Tibial nerve (tissue), 3 donors: ENCODE measurements around the gene OSER1.

ENCODE experiments used
- POLR2A ChIP-seq, 2 donors: fragments of 450-650 bp; IDR thresholded peaks; one replicate each; pipeline ENCODE4 v1.6.1; 2017; ENCODE audit warnings: antibody characterized with exemption in 2 of 2, mild to moderate bottlenecking in 2 of 2, moderate library complexity in 2 of 2
- TF ChIP-seq, protein P1 (sequence below), 5 experiments: fragments of 200-600 bp in 3 of 5; fragments of 450-650 bp in 2 of 5; sonication (generic) in 3 of 5; IDR thresholded peaks; one replicate each; pipeline ENCODE4 v1.5.1; 2016 to 2019; ENCODE audit warnings: antibody characterized with exemption in 5 of 5, mild to moderate bottlenecking in 3 of 5, moderate library complexity in 2 of 5

DNA sequence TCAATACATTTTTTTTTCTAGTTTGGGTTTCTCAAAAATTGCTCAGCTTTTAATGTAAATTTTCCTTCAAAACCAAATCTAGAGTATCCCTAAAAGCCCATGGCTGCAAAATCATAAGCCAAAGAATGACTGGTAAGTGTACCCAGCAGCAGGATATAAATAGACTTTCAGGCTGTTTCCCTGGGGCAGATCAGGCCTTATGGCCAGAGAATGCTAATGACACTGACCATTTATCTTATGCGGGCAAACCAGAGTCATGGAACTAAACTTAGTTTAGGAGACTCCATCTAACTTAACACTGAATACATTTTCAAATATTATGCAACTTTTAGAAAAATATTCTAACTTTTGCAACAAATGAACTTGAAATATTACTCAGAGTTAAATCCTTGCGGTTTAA is 7.4 kb downstream of the OSER1 start:
- TF ChIP-seq, protein P1, sequence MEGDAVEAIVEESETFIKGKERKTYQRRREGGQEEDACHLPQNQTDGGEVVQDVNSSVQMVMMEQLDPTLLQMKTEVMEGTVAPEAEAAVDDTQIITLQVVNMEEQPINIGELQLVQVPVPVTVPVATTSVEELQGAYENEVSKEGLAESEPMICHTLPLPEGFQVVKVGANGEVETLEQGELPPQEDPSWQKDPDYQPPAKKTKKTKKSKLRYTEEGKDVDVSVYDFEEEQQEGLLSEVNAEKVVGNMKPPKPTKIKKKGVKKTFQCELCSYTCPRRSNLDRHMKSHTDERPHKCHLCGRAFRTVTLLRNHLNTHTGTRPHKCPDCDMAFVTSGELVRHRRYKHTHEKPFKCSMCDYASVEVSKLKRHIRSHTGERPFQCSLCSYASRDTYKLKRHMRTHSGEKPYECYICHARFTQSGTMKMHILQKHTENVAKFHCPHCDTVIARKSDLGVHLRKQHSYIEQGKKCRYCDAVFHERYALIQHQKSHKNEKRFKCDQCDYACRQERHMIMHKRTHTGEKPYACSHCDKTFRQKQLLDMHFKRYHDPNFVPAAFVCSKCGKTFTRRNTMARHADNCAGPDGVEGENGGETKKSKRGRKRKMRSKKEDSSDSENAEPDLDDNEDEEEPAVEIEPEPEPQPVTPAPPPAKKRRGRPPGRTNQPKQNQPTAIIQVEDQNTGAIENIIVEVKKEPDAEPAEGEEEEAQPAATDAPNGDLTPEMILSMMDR (IDR thresholded peaks at IDR 0.05), result no peak
- no peak for TF ChIP-seq POLR2A (IDR thresholded peaks at IDR 0.05)
